BLaER1 treated with 17β-estradiol and CSF1 and Interleukin-3, amounts not matched to agents 10 nM and 100 nM (cell line): ENCODE data around the gene KRT38.
"Not testable (repeated sequence)": the region's sequence is repeated elsewhere in the genome, so short reads cannot be mapped to it uniquely, and the experiment has no call there.

Experiments
- H3K27ac ChIP-seq, 11 experiments: shearing (Covaris generic); formaldehyde crosslinking; 2 replicates each; pipeline ENCODE4 v1.8.1; 2022
- H3K27me3 ChIP-seq, 11 experiments: shearing (Covaris generic); formaldehyde crosslinking; 2 replicates each; pipeline ENCODE4 v1.8.1; 2022
- H3K36me3 ChIP-seq, 11 experiments: shearing (Covaris generic); formaldehyde crosslinking; 2 replicates each; pipeline ENCODE4 v1.8.1; 2022
- H3K4me1 ChIP-seq, 10 experiments: shearing (Covaris generic); formaldehyde crosslinking; 2 replicates each; pipeline ENCODE4 v1.8.1; 2022
- H3K4me2 ChIP-seq, 11 experiments: shearing (Covaris generic); formaldehyde crosslinking; 2 replicates each; pipeline ENCODE4 v1.8.1; 2022
- H3K4me3 ChIP-seq, 10 experiments: shearing (Covaris generic); formaldehyde crosslinking; 2 replicates each; pipeline ENCODE4 v1.8.1; 2022
- H3K9ac ChIP-seq, 11 experiments: shearing (Covaris generic); formaldehyde crosslinking; 2 replicates each; pipeline ENCODE4 v1.8.1; 2022
- H3K9me3 ChIP-seq, 11 experiments: shearing (Covaris generic); formaldehyde crosslinking; replicated peaks in 1 of 11; 2 replicates each; pipeline ENCODE4 v1.8.1; 2022
- H4K20me1 ChIP-seq, 11 experiments: shearing (Covaris generic); formaldehyde crosslinking; 2 replicates each; pipeline ENCODE4 v1.8.1; 2022
- Cebpa-rat ChIP-seq, 11 experiments: shearing (Covaris generic); IDR thresholded peaks; 2 replicates each; pipeline ENCODE4 v1.8.1; 2022

KRT38 gene

GRCh38 chr17:41395611-41396010 is 45.2 kb downstream of the KRT38 start:
- Histone ChIP-seq H4K20me1 (no peaks in the 10 kb centered on the region), H3K9me3 (no peaks in the 10 kb centered on the region), H3K4me1 (peaks cover 0 to 17% (median 0%) of the 10 kb centered on the region in 10 experiments; a peak in 7 of 20 replicates), H3K4me3 (no peak overlapping the region), H3K27me3 (no peaks in the 10 kb centered on the region), H3K9ac (no peak overlapping the region), H3K4me2 (no peak overlapping the region), H3K36me3 (no peaks in the 10 kb centered on the region), H3K27ac (no peak overlapping the region)
- no peak for TF ChIP-seq Cebpa-rat (IDR thresholded peaks at IDR 0.05)

GRCh38 chr17:41395044-41395443 is 45.7 kb downstream of the KRT38 start:
- H3K9ac ChIP-seq, H3K9me3 ChIP-seq, H3K27me3 ChIP-seq, H3K4me2 ChIP-seq, H4K20me1 ChIP-seq, H3K27ac ChIP-seq, H3K4me3 ChIP-seq, H3K36me3 ChIP-seq: not testable (repeated sequence)
- peaks cover 0 to 17% (median 0%) of the 10 kb centered on the region in 10 experiments; a peak in 7 of 20 replicates for H3K4me1 ChIP-seq

GRCh38 chr17:41394254-41394996 is 46.4 kb downstream of the KRT38 start:
- no peak overlapping the region for H3K27ac ChIP-seq
- no peaks in the 10 kb centered on the region for H4K20me1 ChIP-seq
- peaks cover 0 to 17% (median 0%) of the 10 kb centered on the region in 10 experiments; a peak in 7 of 20 replicates for H3K4me1 ChIP-seq
- no peak for TF ChIP-seq Cebpa-rat (IDR thresholded peaks at IDR 0.05)
- H3K4me3 ChIP-seq, result no peak overlapping the region
- no peaks in the 10 kb centered on the region for H3K9me3 ChIP-seq
- no peaks in the 10 kb centered on the region for H3K27me3 ChIP-seq
- H3K9ac ChIP-seq, result no peak overlapping the region
- H3K36me3 ChIP-seq, result no peaks in the 10 kb centered on the region
- H3K4me2 ChIP-seq, result no peak overlapping the region

GRCh38 chr17:41393826-41394225 is 47.0 kb downstream of the KRT38 start:
- no peaks in the 10 kb centered on the region for H4K20me1 ChIP-seq
- no peak overlapping the region for H3K9ac ChIP-seq
- H3K4me1 ChIP-seq, result peaks cover 0 to 17% (median 0%) of the 10 kb centered on the region in 10 experiments; a peak in 7 of 20 replicates
- TF ChIP-seq Cebpa-rat (IDR thresholded peaks at IDR 0.05), result no peak
- H3K27me3 ChIP-seq, result no peaks in the 10 kb centered on the region
- H3K4me3 ChIP-seq, result no peak overlapping the region
- no peaks in the 10 kb centered on the region for H3K36me3 ChIP-seq
- H3K4me2 ChIP-seq, result no peak overlapping the region
- no peak overlapping the region for H3K27ac ChIP-seq
- H3K9me3 ChIP-seq, result no peaks in the 10 kb centered on the region

GRCh38 chr17:41393294-41393693 is 47.5 kb downstream of the KRT38 start:
- Histone ChIP-seq H3K27me3 (no peaks in the 10 kb centered on the region), H3K4me1 (peaks cover 0 to 17% (median 0%) of the 10 kb centered on the region in 10 experiments; a peak in 7 of 20 replicates), H3K4me2 (no peak overlapping the region), H3K9me3 (0 out of 22 replicates have a peak, but pooled peaks cover 0 to 1% (median 0%) of the 10 kb centered on the region in 11 experiments), H3K4me3 (no peak overlapping the region), H3K27ac (no peak overlapping the region), H3K9ac (no peak overlapping the region), H3K36me3 (no peaks in the 10 kb centered on the region), H4K20me1 (no peaks in the 10 kb centered on the region)
- TF ChIP-seq Cebpa-rat (IDR thresholded peaks at IDR 0.05), result no peak

DNA sequence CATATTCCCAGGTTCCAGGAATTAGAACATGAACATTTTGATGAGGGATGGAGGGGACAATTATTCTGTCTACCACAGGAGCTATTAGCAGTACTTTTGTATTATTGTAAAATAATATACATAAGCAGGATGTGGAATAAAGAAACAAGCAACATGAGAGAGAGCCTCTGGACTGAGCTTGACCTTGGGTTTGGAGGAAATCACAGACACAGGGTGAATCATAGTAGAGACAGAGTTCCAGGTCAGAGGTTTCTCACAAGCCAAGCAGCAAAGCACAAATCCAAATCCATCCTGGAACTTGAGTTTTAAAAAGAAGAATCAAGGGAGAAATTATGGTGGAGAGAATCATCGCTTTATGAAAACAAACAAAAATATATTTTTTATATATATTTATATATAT is 48.5 kb downstream of the KRT38 start:
- peaks cover 5 to 9% (median 7%) of the 10 kb centered on the region in 11 experiments for H3K9me3 ChIP-seq
- H3K9ac ChIP-seq, result no peak overlapping the region
- no peaks in the 10 kb centered on the region for H3K27me3 ChIP-seq
- no peak overlapping the region for H3K4me2 ChIP-seq
- no peaks in the 10 kb centered on the region for H3K36me3 ChIP-seq
- H3K4me3 ChIP-seq, result no peak overlapping the region
- no peaks in the 10 kb centered on the region for H4K20me1 ChIP-seq
- peaks cover 0 to 12% (median 0%) of the 10 kb centered on the region in 10 experiments; a peak in 7 of 20 replicates for H3K4me1 ChIP-seq
- H3K27ac ChIP-seq, result no peak overlapping the region
- no peak for TF ChIP-seq Cebpa-rat (IDR thresholded peaks at IDR 0.05)

GRCh38 chr17:41391535-41391934 is 49.2 kb downstream of the KRT38 start:
- no peak overlapping the region for H3K27ac ChIP-seq
- H3K4me2 ChIP-seq, result no peak overlapping the region
- H3K27me3 ChIP-seq, result no peaks in the 10 kb centered on the region
- no peaks in the 10 kb centered on the region for H4K20me1 ChIP-seq
- H3K9ac ChIP-seq, result no peak overlapping the region
- H3K4me3 ChIP-seq, result no peak overlapping the region
- TF ChIP-seq Cebpa-rat (IDR thresholded peaks at IDR 0.05), result no peak
- H3K36me3 ChIP-seq, result no peaks in the 10 kb centered on the region
- peaks cover 0 to 4% (median 0%) of the 10 kb centered on the region in 10 experiments; a peak in 6 of 20 replicates for H3K4me1 ChIP-seq
- H3K9me3 ChIP-seq, result peaks cover 12 to 16% (median 14%) of the 10 kb centered on the region in 11 experiments

GRCh38 chr17:41390411-41390938 is 50.3 kb downstream of the KRT38 start:
- peaks cover 18 to 25% (median 20%) of the 10 kb centered on the region in 11 experiments for H3K9me3 ChIP-seq
- no peaks in the 10 kb centered on the region for H4K20me1 ChIP-seq
- no peak overlapping the region for H3K4me3 ChIP-seq
- no peaks in the 10 kb centered on the region for H3K4me1 ChIP-seq
- H3K4me2 ChIP-seq, result no peak overlapping the region
- TF ChIP-seq Cebpa-rat (IDR thresholded peaks at IDR 0.05), result no peak
- no peak overlapping the region for H3K9ac ChIP-seq
- no peak overlapping the region for H3K27ac ChIP-seq
- H3K36me3 ChIP-seq, result no peaks in the 10 kb centered on the region
- no peaks in the 10 kb centered on the region for H3K27me3 ChIP-seq

DNA sequence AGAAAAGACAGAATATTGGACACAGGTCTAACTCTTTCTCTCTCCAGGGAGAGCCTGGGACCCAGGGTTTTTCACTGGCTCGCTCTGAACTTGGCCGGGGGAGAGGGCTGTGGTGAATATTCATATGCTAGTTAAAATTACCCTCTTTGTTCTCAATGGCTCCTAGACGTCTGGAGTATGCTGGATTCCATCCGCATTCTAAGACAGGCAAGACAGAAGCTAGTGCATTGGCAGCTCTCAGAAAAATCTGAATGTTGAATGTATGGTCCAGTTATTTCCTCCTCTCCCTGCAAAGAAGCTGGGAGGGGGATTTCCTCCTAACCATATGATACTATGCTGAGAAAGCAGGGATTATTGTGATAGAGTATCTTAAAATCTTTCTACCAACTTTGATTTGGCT is 53.1 kb downstream of the KRT38 start:
- Histone ChIP-seq H3K4me3 (no peak overlapping the region), H3K4me2 (no peak overlapping the region), H3K27me3 (no peaks in the 10 kb centered on the region), H3K9ac (no peak overlapping the region), H3K4me1 (no peaks in the 10 kb centered on the region), H3K27ac (no peak overlapping the region), H3K36me3 (no peaks in the 10 kb centered on the region), H4K20me1 (no peaks in the 10 kb centered on the region), H3K9me3 (peaks cover 18 to 25% (median 20%) of the 10 kb centered on the region in 11 experiments)
- no peak for TF ChIP-seq Cebpa-rat (IDR thresholded peaks at IDR 0.05)

DNA sequence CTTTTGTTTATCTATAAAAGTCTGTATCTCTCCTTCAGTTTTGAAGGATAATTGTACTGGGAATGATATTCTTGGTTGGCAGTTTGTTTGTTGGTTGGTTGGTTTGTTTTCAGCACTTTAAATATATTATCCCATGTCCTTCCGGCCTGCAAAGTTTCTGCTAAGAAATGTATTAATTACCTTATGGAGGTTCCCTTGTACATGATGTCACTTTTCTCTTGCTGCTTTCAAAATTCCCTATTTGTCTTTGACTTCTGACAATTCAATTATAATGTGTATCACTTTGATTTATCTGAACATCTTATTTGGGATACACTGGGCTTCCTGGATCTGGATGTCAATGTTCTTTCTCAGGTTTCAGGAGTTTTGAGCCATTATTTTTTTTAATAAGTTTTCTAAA is 54.6 kb downstream of the KRT38 start:
- Histone ChIP-seq H3K4me1 (peaks cover 0 to 4% (median 0%) of the 10 kb centered on the region in 10 experiments; a peak in 1 of 20 replicates), H3K4me3 (no peak overlapping the region), H3K36me3 (no peaks in the 10 kb centered on the region), H3K27ac (no peak overlapping the region), H4K20me1 (no peaks in the 10 kb centered on the region), H3K27me3 (no peaks in the 10 kb centered on the region), H3K9ac (no peak overlapping the region), H3K9me3 (peaks cover 18 to 25% (median 20%) of the 10 kb centered on the region in 11 experiments), H3K4me2 (no peak overlapping the region)
- TF ChIP-seq Cebpa-rat (IDR thresholded peaks at IDR 0.05), result no peak
